Renal pelvis (tissue), 4 donors: Measurements from ENCODE around the gene MTHFD1. TPM values are rescaled to one million over a fixed set of nuclear protein-coding genes. Genes with fewer than 3 reads are reported as not detected.

Experiments
- DNase-seq: peaks from one replicate; pipeline ENCODE4 v3.0.0-alpha.2; 2013
- polyA plus RNA-seq, 3 donors: library from polyadenylated mRNA; unstranded; fragments of 120-200 nt; gene quantifications; one replicate each; pipeline ENCODE4 v1.2.1, GENCODE V29; 2013; ENCODE audit not compliant: insufficient read length in 3 of 3

Gene MTHFD1
- polyA plus RNA-seq, 3 donors: 75.8 to 94.0 (median 93.8) TPM

GRCh38 chr14:64442300-64442988 is 54.3 kb downstream of the MTHFD1 start:
- no peak for DNase-seq

GRCh38 chr14:64444140-64444539 is 56.0 kb downstream of the MTHFD1 start:
- no peak for DNase-seq

- DNase-seq: peak; percentile 74
Observed at GRCh38 chr14:64444984-64445845, 57.1 kb downstream of the MTHFD1 start.

- no peak for DNase-seq
Observed at GRCh38 chr14:64447876-64448670, 59.9 kb downstream of the MTHFD1 start.

GRCh38 chr14:64450255-64450654 is 62.1 kb downstream of the MTHFD1 start:
- DNase-seq: no peak

GRCh38 chr14:64454671-64455070 is 66.5 kb downstream of the MTHFD1 start:
- DNase-seq: no peak

- no peak for DNase-seq
Observed at GRCh38 chr14:64459405-64460136, 71.4 kb downstream of the MTHFD1 start.

- no peak for DNase-seq
Observed at GRCh38 chr14:64461221-64461620, 73.1 kb downstream of the MTHFD1 start.

- DNase-seq: no peak
Observed at GRCh38 chr14:64463195-64463594, 75.0 kb downstream of the MTHFD1 start.

GRCh38 chr14:64463873-64464272 is 75.7 kb downstream of the MTHFD1 start:
- no peak for DNase-seq

- DNase-seq: no peak
Observed at GRCh38 chr14:64464651-64465050, 76.5 kb downstream of the MTHFD1 start.

GRCh38 chr14:64465191-64465822 is 77.2 kb downstream of the MTHFD1 start, which contains the start of gene AKAP5:
Gene AKAP5, plus strand, starts transcription at chr14:64465499. Its CDS starts 2,896 bp downstream, at chr14:64468395.
- peak; percentile 75 for DNase-seq

- peak; percentile 60 for DNase-seq
Observed at GRCh38 chr14:64465831-64466554, 77.8 kb downstream of the MTHFD1 start.

- no peak for DNase-seq
Observed at GRCh38 chr14:64467101-64467500, 78.9 kb downstream of the MTHFD1 start.

- DNase-seq: no peak
Observed at GRCh38 chr14:64467566-64467965, 79.4 kb downstream of the MTHFD1 start.

- DNase-seq: no peak
Observed at GRCh38 chr14:64468451-64468850, 80.3 kb downstream of the MTHFD1 start.

- DNase-seq: no peak
Observed at GRCh38 chr14:64474041-64474440, 85.9 kb downstream of the MTHFD1 start.

GRCh38 chr14:64474698-64475097 is 86.5 kb downstream of the MTHFD1 start:
- DNase-seq: no peak

- DNase-seq: no peak
Observed at GRCh38 chr14:64475585-64476273, 87.6 kb downstream of the MTHFD1 start.

GRCh38 chr14:64476438-64476837 is 88.3 kb downstream of the MTHFD1 start:
- no peak for DNase-seq
